GM18499 (cell line): ENCODE data around the gene TRIM71.
"Not testable (repeated sequence)": the region's sequence is repeated elsewhere in the genome, so short reads cannot be mapped to it uniquely, and the experiment has no call there.

Source experiments
- ATAC-seq: cut with Tn5 transposase; IDR thresholded peaks from one replicate; pipeline ENCODE4 v1.9.1; 2021; ENCODE audit warnings: moderate number of reproducible peaks; ENCODE audit not compliant: insufficient read depth, unreplicated experiment

The TRIM71 gene

DNA sequence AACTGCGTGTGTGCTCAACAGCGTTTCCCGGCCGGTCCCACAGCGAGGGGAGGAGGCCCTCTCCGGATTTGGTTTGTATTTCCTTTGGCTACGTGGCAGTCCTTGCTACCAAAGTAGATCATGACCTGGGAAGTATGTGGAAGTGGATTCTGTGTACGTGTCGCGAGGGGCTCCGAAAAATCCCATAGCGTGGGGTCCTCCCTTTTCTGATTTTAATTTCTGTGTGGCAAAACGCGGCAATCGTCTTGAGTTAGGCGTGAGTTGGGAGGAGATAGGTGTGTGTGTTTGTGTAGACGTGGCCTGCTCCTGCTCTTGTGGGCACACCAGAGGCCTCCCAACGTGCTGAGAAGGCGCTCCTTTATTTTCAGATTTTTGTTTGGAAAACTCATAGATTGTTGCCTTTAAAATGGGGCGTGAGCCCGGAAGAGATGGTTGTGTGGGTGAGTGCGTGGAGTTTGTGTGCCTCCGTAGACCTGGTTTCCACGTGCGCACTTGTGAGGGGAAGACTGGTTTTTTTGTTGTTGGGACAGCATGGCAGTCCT is 1.2 kb downstream of the TRIM71 start:
- no peak for ATAC-seq

DNA sequence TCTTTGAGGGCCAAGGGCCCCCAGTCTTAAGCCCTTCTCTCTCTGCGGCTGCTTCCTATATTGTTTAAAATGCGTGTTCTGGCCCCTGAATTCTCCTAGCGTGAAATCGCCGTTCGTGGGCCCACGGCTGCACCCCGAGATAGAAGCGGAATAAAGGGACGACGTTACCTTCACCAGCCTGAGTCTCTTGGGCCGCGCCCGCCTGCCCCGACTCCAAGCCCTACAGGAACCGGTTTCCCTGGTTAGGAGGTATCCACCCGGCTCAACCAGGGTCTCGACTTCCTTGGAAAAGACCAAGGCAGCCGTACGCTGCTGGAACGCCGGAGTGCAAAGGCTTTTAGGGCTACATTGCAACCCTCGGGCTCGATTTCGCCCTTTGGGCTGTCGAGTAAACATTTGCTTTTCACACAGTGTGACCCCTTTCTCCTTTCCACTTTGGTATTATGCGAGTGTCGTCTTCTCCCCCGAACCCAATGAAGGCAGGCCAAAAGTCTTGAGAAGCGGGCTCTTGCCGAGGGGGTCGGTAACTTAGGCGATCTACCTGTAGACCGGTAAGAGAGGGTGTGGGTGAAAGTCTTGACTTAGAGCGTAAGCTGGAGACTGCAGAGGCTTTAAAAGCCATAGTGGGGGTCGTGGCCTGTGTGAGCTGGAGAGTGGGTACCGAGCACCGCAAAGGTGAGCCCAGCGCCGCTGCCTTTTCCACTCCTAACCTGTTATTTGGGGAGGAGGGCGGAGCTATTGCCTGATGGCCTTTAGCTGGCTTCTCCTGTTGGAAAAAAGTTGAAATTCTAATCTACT is 2.0 kb downstream of the TRIM71 start:
- ATAC-seq: no peak

DNA sequence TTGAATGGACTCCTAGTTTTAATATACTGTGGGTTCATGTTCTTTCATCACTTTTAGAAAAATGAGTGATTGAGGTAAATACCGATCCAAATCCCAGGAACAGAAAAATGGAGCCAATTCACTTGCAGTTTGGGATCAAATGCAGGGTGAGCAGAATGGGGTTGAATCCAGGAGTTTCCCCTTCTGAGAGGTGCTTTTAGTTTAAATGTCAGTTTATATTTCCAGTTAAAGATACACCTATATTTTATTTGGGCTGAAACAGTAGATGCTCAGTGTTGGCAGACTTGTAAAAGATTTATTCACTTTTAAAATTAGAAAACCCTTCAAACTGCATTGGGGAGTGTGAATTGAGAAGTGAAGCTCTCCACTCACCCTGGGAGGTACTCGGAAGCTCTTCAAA is 2.6 kb downstream of the TRIM71 start:
- ATAC-seq: no peak

DNA sequence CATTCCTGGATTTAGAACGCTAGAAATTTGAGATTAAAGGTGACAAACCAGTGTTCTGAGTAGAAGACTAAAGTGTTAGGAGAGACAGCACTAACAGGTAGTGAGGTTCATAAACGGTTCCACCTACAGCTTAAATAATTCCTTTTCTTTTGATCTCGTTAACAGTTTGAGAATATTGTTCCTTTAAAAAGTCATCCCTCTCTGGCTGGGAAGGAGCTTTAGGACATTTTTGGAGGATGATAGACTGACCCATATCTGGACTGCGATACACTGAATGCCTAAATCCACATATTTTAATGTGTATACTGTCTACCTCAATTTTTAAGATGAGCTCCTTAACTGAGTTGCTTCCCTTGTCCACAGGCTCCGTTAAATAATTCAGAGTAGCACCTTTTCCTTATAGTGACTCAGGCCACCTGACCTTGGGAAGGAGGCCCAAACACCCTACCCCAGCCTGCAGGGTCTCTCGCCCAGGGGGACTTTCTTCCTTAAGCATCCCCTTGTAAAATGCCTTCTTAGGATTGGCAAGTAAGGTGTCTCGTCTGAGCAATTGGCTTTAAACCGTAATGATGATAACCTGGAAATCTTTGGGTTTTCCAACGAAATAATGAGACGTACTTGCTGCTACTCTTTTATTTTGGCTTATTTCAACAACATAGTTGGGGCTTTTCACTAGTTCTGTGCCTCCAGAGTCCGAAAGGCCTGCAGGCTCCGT is 3.3 kb downstream of the TRIM71 start:
- no peak for ATAC-seq

DNA sequence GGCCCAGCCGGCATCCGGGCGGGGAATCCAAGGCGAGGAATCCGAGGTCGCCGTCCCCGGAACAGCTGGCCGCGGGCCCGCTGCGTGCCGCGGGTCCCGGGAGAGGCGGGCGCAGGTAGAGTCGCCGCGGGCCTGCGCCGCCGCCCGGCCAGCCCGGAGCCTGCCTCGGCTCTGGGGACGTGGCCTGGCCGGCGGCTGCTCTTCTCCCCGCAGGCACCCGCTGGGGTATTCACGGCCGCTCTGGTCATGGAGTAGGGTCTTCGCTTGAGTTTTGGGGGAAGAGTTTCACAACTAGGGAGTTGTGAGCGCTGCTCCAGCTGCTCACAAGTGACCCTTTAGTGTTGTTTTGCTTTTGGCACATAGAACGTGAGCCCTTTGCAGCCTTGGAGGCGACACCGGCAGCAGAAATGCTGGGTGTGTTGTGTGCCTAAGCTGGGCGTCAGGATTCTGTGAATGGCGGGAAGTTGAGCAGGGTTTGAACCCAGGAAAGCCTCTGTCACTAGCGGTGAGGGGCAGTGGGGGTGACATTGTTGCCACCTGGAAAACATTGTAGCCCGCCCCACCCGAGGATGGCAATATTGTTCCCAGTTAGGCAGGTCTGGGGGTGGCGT is 4.0 kb downstream of the TRIM71 start:
- ATAC-seq: no peak

DNA sequence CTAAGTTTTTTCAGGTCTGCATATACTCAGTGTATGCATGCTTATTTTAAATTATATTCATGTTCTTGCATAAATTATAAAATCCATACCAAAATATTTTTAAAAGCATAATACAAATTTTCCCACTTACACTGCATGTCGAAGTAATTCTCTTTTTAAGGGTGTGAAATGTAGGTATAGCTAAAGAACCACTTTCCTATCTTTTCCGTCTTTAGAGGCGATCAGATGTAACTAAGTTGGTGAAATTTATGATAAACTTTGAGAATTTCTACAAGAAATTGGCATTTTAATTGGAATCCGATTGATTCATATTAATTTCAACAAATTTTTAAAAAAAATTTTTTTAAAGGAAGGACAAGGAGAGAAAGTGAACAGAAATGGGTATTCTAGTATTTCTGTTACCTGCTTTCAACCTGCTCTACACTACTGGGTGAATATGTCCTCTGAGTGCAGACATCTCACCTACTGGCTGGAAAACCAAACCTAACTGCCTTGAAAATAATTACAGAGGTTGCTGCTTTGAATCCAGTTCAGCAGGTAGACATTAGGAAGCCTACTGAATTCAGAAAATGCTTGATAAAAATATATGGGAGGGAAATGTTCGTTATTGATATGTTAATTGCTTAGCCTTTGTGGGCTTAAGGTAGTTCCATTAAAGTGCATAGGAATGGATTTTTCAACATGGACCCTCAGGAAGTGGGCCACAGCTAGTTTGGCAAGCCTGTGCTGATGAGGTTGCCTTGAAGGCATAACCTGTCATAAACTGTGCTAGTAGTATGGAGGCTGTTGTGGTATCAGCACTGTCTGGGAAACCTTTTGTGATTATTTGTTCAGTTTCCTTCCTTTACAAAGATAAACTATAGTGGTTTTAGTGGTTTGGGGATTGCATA is 5.1 kb downstream of the TRIM71 start:
- ATAC-seq: no peak

DNA sequence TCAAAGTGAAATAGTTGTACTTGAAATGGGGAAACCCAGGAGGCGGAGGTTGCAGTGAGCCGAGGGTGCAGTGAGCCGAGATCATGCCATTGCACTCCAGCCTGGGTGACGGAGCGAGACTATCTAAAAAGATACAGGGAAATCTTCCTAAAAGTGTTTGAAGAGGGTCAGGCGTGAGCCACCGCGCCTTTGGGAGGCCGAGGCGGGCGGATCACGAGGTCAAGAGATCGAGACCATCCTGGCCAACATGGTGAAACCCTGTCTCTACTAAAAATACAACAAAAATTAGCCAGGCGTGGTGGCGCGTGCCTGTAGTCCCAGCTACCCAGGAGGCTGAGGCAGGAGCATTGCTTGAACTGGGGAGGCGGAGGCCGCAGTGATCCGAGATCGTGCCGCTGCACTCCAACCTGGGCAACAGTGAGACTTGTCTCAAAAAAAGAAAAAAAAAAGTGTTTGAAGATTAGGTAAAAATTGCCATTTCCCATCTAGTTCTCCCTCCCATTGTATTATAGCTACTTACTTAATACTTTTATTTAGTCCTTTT is 5.9 kb downstream of the TRIM71 start:
- not testable (repeated sequence) for ATAC-seq

DNA sequence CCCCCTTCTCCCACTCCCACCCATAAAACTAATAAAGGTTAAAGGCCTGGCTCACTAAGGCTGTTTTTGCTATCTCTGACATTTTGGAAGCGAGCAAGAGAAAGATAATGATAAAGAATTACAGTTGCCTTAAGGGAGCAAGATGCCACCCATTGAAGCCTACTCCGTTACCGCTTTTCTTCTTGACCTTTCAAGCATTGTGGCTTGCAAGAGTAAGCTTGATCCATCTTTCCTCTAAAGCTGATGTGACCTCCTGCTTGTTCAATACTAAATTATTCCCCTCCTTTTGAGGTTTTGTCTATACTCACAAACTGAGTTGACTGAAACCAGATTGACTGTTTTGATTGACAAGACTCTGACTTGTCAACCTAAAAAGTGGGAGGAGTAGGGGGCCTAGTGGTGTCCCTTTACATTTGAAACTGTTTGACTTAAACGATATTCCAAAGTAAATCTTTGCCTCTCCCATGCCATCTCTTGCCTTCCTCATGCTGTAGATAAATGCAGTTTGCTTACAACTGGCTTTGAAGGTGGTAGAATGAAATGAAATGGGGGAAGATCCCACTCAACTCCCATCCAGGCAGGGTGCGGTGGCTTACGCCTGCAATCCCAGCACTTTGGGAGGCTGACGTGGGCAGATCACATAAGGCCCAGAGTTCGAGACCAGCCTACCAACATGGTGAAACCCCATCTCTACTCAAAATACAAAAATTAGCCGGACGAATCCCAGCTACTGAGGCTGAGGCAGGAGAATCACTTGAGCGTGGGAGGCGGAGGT is 8.0 kb downstream of the TRIM71 start:
- no peak for ATAC-seq

DNA sequence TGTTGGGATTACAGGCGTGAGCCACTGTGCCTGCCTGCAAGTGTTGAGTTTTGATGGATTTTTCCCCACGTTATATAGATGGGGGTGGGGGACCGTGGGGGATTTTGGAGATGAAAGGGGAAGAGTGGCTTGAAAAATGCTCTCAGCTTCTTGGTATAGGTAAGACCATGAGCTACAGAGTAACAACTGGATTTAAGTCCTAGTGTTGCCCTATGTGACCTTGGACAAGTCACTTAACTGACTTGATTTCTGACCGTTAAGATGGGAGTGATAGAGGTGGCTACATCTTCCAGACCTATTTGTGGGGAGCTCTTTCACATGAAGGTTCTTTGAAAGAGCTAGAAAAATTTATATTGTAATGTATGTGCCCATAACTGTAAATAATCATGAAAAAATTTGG is 13.3 kb downstream of the TRIM71 start:
- no peak for ATAC-seq

DNA sequence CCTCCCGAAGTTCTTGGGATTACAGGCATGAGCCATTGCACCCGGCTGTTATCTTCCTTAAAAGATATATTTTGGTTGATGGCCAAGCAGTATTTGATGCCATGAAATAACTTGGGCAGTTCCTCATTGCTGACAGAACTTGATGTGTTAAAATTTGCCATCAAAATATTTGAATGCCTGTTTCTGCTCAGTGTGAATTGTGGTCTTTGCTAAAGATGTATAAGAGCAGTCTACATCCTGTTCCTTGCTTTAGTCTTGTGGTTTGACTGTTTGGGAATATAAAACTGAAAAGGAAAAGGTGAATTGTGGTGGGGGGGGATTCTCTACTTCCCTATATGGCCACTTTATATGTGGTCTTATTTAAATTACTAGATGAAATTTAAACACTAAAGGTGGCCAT is 14.0 kb downstream of the TRIM71 start:
- no peak for ATAC-seq

DNA sequence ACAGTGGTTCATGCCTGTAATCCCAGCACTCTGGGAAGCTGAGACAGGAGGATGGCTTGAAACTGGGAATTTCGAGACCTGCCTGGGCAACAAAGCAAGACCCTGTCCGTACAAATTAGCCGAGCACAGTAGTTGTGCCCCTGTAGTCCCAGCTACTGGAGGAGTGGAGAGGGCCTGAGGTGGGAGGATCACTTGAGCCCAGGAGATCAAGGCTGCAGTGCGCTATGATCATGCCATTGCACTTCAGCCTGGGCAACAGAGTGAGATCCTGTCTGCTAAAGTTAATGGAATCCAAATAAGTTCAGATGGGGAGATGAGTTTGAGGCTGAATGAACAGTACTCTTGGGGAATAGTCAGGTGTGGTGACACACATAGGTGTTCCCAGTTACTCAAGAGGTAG is 14.4 kb downstream of the TRIM71 start:
- ATAC-seq: no peak

DNA sequence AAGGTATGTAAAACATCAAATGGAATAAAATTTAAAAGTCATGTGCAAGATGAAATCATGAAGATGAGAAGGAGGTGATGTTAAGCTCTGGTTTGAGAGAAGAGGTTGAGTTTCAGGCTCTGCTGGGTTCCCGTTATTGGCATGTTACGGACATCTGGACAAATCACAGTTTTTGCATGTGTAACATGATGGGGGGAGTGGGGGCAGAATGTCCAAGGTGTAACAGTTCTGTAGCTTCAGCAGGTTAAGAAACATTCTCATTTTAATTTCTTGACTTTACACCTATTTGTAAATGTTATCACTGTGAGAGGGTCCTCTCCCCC is 17.2 kb downstream of the TRIM71 start:
- ATAC-seq: no peak

DNA sequence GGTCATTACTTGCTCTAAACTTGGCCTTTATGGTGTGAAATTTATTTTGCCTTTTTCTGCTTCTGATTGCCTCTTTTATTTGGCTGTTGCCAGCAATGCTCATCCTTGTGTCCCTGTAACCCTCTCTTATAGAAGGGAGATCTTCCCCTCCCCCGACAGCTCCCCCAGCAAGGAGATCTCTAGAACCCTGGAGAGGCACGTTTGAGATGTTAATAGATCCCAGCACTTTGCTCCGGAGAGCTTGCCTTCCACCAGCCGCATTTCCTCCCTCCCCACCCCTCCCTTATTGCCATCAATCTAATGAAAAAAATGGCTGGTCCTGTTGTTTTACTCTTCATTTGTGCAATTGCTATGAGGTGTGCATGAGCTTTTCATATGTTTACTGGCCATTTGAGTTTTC is 18.2 kb downstream of the TRIM71 start:
- no peak for ATAC-seq

DNA sequence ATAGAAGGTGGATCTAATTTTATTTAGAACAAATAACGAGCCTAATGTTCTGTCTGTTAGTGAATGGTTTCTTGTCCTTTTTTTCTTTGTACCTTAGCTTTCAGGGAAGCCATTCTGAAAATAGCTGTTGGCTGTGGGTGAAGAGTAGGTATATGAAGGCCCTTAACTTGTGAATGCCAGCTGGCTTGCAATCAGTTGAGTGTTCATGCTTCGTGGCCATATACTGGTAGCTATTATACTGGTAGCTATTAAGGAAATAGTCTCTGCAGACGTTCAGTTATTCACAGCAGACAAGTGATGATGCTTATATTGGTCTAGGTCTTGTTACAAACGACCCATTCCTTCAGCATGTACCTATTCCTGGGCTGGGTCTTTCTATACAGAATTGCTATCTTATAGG is 18.8 kb downstream of the TRIM71 start:
- no peak for ATAC-seq

DNA sequence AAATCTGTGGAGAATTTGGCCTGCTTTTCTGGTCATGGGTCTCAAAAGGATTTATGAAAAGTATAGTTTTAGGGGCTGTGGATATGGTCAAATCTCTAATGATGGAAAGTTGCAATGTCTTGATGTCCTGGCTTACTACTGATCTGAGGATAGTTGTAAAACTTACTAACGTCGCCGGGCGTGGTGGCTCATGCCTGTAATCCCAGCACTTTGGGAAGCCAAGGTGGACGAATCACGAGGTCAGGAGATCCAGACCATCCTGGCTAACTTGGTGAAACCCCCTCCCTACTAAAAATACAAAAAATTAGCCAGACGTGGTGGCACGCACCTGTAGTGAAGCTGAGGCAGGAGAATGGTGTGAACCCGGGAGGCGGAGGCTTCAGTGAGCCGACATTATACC is 19.6 kb downstream of the TRIM71 start:
- ATAC-seq: no peak

DNA sequence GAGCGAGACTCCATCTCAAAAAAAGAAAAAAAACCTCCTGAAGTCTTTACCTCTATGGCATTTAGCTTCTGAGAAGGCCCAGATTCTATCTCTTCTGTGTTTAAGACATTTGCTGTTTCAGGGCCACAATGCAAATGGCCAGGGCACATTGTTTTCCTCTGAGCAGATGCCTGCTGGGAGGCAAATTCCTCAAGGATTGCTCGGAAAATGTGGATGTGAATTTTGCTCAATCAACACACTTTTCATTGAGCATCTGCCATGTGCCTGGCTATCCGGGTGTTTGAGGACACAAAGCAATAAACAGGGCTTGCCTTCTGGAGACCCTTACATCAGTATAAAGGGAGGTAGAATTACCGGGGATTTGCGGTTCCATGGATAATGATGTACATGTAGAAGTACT is 20.0 kb downstream of the TRIM71 start:
- ATAC-seq: no peak

DNA sequence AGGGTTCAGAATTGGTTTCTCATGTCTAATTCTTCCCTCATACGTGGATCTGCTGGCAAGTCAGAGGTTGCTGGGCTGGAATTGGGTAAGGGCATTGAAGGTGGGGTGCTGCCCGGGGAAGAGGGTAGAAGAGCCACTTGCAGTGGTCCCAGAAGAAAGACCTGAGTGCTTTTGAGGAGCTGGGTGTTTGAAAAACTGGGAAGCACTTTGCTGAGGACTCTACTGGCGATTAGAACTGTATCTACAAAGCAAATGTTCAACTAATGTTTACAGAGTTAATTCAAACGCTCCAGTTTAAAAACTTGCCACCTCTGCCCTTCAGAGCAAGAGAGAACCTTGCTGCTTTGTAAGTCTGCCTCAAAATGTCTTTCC is 21.9 kb downstream of the TRIM71 start:
- ATAC-seq: no peak

DNA sequence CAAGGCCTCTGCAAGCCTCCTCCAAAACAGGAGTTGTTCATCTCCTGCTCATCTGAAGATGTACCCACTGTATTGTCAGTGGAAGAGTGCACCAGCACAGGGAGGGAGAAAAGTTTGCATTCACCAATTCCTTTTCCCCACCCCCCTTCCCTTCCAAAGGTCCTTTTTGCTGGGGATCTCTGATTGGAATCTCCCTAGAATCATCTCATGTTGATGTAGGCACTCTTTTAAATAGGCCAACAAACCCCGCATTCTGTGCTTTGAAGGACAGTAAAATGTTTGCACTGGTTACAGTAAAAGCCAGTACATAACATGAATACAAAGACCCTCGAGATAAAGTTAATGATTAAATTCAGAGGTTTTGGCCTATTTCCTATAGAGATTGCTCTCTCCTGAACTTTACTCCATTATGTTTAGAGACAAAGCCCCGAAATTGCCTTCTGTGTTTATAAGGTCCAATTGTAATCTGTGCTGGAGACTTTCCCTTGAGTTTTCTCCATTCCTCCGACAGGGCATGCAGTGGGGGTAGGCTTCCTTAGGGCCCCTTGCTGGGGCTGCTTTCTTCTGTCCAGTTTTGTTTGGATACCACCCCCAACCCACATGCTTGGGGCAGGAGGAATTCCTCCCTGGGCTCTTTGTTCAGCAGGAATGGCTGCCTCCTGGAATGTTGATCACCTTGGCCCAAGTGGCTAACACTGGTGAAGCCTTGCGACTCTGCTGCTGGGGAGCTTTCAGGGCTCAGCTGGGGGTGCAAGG is 22.5 kb downstream of the TRIM71 start:
- ATAC-seq: no peak

DNA sequence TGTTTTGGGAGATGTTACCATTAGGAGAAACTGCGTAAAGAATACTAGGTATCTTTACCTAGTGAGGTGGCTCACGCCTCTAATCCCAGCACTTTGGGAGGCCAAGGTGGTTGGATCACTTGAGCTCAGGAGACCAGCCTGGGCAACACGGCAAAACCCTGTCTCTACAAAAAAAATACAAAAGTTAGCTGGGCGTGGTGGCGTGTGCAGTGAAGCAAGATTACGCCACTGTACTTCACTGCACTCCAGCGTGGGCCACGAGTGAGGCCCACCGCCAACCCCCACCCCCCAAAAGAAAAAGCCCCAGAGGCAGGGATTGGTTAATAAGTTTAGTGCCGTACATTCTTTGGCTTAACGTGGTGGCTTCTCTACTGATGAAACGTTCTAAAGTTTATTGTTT is 23.5 kb downstream of the TRIM71 start:
- ATAC-seq: no peak
